ENCODE data around the gene C10orf90. TPM values are rescaled to one million over a fixed set of nuclear protein-coding genes. Genes with fewer than 3 reads are reported as not detected.

C10orf90 gene
- total RNA-seq, 1 donor from 2014 or later: not detected

DNA sequence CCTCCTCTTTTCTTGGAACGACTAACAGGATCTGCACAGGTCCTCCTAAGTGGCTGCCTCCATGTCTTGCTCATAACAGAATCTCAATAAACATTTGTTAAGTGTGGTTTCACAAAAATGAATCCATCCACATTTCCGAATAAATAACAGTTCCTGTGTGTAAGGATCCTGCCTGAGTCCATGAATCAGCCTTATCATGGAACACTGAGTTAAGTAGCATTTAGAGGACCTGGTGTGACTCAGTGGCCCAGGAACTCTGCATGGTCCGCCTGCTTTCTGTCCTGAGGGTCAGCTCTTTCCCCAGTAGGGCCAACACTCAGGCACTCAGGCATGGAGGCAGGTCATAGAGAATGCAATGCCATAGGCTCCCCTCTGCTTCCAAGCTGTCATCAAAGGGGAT lies 15.8 kb upstream of the C10orf90 start:
- H3K4me2 ChIP-seq: no peak overlapping the region
- H3K4me3 ChIP-seq: no peak overlapping the region
- H3K27ac ChIP-seq: no peak overlapping the region
- H3F3A ChIP-seq (ENCODE audit: low read depth): peaks cover 8% of the 10 kb centered on the region
- Mint-ChIP-seq H3K4me3 (no peak overlapping the region), H3K36me3 (no peaks in the 10 kb centered on the region), H3K27ac (peak overlapping the region; percentile 40), H3K27me3 (ENCODE audit: insufficient read depth, low read depth) (peaks cover 7% of the 10 kb centered on the region), H3K9me3 (peaks cover 9% of the 10 kb centered on the region), H3K4me1 (peaks cover 22% of the 10 kb centered on the region)
- DNase-seq (ENCODE audit: low spot score): no peak
- no peak overlapping the region for H3K9ac ChIP-seq
- H3K9me3 ChIP-seq (ENCODE audit: low read depth): no peaks in the 10 kb centered on the region
- TF ChIP-seq EZH2 (IDR thresholded peaks at IDR 0.05) (no peak), EZH2phosphoT487 (IDR thresholded peaks at IDR 0.05) (no peak)
- TF ChIP-seq, protein P1, sequence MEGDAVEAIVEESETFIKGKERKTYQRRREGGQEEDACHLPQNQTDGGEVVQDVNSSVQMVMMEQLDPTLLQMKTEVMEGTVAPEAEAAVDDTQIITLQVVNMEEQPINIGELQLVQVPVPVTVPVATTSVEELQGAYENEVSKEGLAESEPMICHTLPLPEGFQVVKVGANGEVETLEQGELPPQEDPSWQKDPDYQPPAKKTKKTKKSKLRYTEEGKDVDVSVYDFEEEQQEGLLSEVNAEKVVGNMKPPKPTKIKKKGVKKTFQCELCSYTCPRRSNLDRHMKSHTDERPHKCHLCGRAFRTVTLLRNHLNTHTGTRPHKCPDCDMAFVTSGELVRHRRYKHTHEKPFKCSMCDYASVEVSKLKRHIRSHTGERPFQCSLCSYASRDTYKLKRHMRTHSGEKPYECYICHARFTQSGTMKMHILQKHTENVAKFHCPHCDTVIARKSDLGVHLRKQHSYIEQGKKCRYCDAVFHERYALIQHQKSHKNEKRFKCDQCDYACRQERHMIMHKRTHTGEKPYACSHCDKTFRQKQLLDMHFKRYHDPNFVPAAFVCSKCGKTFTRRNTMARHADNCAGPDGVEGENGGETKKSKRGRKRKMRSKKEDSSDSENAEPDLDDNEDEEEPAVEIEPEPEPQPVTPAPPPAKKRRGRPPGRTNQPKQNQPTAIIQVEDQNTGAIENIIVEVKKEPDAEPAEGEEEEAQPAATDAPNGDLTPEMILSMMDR (IDR thresholded peaks at IDR 0.05): no peak
- no peaks in the 10 kb centered on the region for H4K20me1 ChIP-seq (ENCODE audit: low read depth)
- H3K4me1 ChIP-seq: peaks cover 18% of the 10 kb centered on the region
- no peaks in the 10 kb centered on the region for H3K79me2 ChIP-seq (ENCODE audit: low read depth)
- H3K36me3 ChIP-seq: no peaks in the 10 kb centered on the region
- no peaks in the 10 kb centered on the region for H3K27me3 ChIP-seq
- H2AFZ ChIP-seq (replicated peaks): peak overlapping the region; percentile 91

DNA sequence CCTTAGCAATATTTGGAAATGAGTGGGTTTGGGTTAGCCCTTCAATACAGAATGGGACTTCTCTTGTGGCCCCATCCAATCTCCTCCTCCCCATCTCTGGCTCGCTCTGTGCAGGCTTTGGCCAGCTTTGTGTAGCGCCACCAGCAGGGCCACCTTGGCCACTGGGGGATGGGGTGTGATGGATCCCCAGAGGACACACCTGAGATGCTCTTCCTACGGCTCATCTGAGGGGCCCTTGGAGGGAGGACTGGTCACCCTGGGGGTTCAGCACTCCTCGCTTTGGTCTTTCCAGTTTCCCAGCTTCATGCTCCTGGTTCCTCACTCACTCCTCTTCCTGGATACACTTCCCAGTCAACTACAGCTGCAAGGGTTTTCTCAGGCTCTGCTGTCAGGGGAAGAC lies 15.3 kb upstream of the C10orf90 start:
- no peak for DNase-seq (ENCODE audit: low spot score)
- H3K27me3 Mint-ChIP-seq (ENCODE audit: insufficient read depth, low read depth): peaks cover 7% of the 10 kb centered on the region
- no peaks in the 10 kb centered on the region for H3K27me3 ChIP-seq
- no peaks in the 10 kb centered on the region for H3K79me2 ChIP-seq (ENCODE audit: low read depth)
- H3F3A ChIP-seq (ENCODE audit: low read depth): peaks cover 8% of the 10 kb centered on the region
- no peak overlapping the region for H3K9ac ChIP-seq
- peak overlapping the region; percentile 40 for H3K27ac Mint-ChIP-seq
- H3K27ac ChIP-seq: no peak overlapping the region
- H4K20me1 ChIP-seq (ENCODE audit: low read depth): no peaks in the 10 kb centered on the region
- peaks cover 22% of the 10 kb centered on the region for H3K4me1 Mint-ChIP-seq
- TF ChIP-seq, protein P1 (IDR thresholded peaks at IDR 0.05): no peak
- no peak for TF ChIP-seq EZH2 (IDR thresholded peaks at IDR 0.05)
- TF ChIP-seq EZH2phosphoT487 (IDR thresholded peaks at IDR 0.05): no peak
- no peak overlapping the region for H3K4me3 ChIP-seq
- H3K36me3 Mint-ChIP-seq: no peaks in the 10 kb centered on the region
- no peak overlapping the region for H3K4me2 ChIP-seq
- H2AFZ ChIP-seq (replicated peaks): no peak overlapping the region
- no peaks in the 10 kb centered on the region for H3K9me3 ChIP-seq (ENCODE audit: low read depth)
- peaks cover 18% of the 10 kb centered on the region for H3K4me1 ChIP-seq
- H3K36me3 ChIP-seq: no peaks in the 10 kb centered on the region
- H3K4me3 Mint-ChIP-seq: no peak overlapping the region
- H3K9me3 Mint-ChIP-seq: peaks cover 5% of the 10 kb centered on the region

DNA sequence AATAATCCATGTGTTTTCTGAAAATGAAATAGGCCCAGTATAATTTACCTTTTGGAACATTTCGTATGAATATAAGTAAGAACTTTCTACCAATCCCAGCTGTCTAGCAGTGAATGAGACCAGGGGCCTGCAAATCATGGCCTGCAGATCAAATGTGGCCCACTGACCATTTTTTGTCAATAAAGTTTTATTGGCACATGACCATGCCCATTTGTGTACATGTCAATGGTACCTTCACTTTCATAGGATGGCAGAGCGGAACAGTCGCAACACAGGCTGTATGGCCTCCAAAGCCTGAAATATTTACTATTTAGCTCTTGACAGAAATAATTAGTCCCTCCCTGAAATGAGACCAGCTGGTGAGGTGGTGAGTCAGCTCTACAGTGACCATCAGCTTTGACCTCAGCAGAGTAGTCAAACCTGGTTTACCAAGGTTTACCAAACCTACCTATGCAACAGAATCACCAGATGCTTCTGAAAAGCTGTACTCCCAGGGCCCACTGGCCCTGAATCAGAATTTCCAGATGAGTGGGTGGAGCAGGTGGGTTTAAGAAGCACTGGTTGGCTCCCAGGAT lies 13.8 kb upstream of the C10orf90 start:
- Histone ChIP-seq H3K9me3 (ENCODE audit: low read depth) (no peaks in the 10 kb centered on the region), H3F3A (ENCODE audit: low read depth) (peaks cover 8% of the 10 kb centered on the region), H3K4me2 (no peak overlapping the region), H3K4me3 (no peak overlapping the region), H2AFZ (replicated peaks) (no peak overlapping the region), H3K27me3 (no peaks in the 10 kb centered on the region), H3K4me1 (peaks cover 18% of the 10 kb centered on the region), H3K79me2 (ENCODE audit: low read depth) (no peaks in the 10 kb centered on the region), H4K20me1 (ENCODE audit: low read depth) (no peaks in the 10 kb centered on the region), H3K9ac (no peak overlapping the region), H3K36me3 (no peaks in the 10 kb centered on the region), H3K27ac (no peak overlapping the region)
- Mint-ChIP-seq H3K4me1 (peaks cover 22% of the 10 kb centered on the region), H3K4me3 (no peak overlapping the region), H3K36me3 (no peaks in the 10 kb centered on the region), H3K27me3 (ENCODE audit: insufficient read depth, low read depth) (peaks cover 5% of the 10 kb centered on the region), H3K27ac (no peak overlapping the region), H3K9me3 (no peaks in the 10 kb centered on the region)
- DNase-seq (ENCODE audit: low spot score): no peak
- TF ChIP-seq, protein P1 (IDR thresholded peaks at IDR 0.05): no peak
- TF ChIP-seq EZH2 (IDR thresholded peaks at IDR 0.05) (no peak), EZH2phosphoT487 (IDR thresholded peaks at IDR 0.05) (no peak)

All from neural progenitor cell (in vitro differentiated cells).